Natural killer cell (primary cell): ENCODE measurements around the gene ADD1. TPM values are rescaled to one million over a fixed set of nuclear protein-coding genes. Genes with fewer than 3 reads are reported as not detected.

Experiments used
- ATAC-seq, 3 donors: fragments of 150-1000 bp in 2 of 3; fragments of 200-7000 bp in 1 of 3; cut with Tn5 transposase; 1 replicate in 1 of 3; 2 replicates in 2 of 3; pipeline ENCODE4 v1.10.0; 2021; ENCODE audit warnings: mild to moderate bottlenecking in 2 of 3, moderate library complexity in 2 of 3
- DNase-seq, 2 donors: peaks; one replicate each; pipeline versions ENCODE4 v3.0.0 to v3.0.0-alpha.2; 2013 to 2021; ENCODE audit warnings: mixed read lengths in 1 of 2
- H3K27ac ChIP-seq: one replicate; pipeline ENCODE4 v1.5.1; 2013; ENCODE audit warnings: mild to moderate bottlenecking, low read length
- H3K27me3 ChIP-seq: one replicate; pipeline ENCODE4 v1.6.1; 2013; ENCODE audit warnings: low read length; ENCODE audit not compliant: control insufficient read depth, insufficient read depth
- H3K36me3 ChIP-seq: one replicate; pipeline ENCODE4 v1.6.1; 2013; ENCODE audit warnings: low read length; ENCODE audit not compliant: control insufficient read depth, insufficient read depth
- H3K4me1 ChIP-seq: one replicate; pipeline ENCODE4 v1.6.1; 2013; ENCODE audit warnings: low read length; ENCODE audit not compliant: control insufficient read depth, insufficient read depth
- H3K4me3 ChIP-seq: one replicate; pipeline ENCODE4 v1.5.1; 2013; ENCODE audit warnings: low read length
- H3K9me3 ChIP-seq: one replicate; pipeline ENCODE4 v1.6.1; 2013; ENCODE audit warnings: low read length; ENCODE audit not compliant: control insufficient read depth, insufficient read depth
- H3K27ac Mint-ChIP-seq, 2 donors: one replicate each; pipeline ENCODE4 v1.8.0; 2022; ENCODE audit warnings: mild to moderate bottlenecking in 2 of 2, mixed read lengths in 2 of 2, moderate library complexity in 1 of 2
- H3K27me3 Mint-ChIP-seq, 2 donors: one replicate each; pipeline ENCODE4 v1.8.0; 2022; ENCODE audit warnings: low read depth in 2 of 2, mixed read lengths in 2 of 2
- H3K36me3 Mint-ChIP-seq: one replicate; pipeline ENCODE4 v1.8.0; 2022; ENCODE audit warnings: mixed read lengths
- H3K4me1 Mint-ChIP-seq, 2 donors: one replicate each; pipeline ENCODE4 v1.8.0; 2022; ENCODE audit warnings: mixed read lengths in 2 of 2
- H3K4me3 Mint-ChIP-seq: one replicate; pipeline ENCODE4 v1.8.0; 2022; ENCODE audit warnings: mild to moderate bottlenecking, moderate library complexity, mixed read lengths
- H3K9me3 Mint-ChIP-seq, 2 donors: one replicate each; pipeline ENCODE4 v1.8.0; 2022; ENCODE audit warnings: mixed read lengths in 2 of 2
- WGBS: methylation state at CpG from one replicate; pipeline ENCODE4 v1.1.7; 2013; ENCODE audit warnings: missing lambda C conversion rate; ENCODE audit not compliant: insufficient coverage; 5-methylcytosine and 5-hydroxymethylcytosine counted together
- intact Hi-C: fragments of 100-400 bp; cut with micrococcal nuclease; formaldehyde crosslinking; loops from one replicate; pipeline ENCODE4 v1.14.2; 2022
- total RNA-seq, 4 donors: library from RNA; stranded (reverse); fragments of 120-200 nt in 1 of 4; gene quantifications; one replicate each; pipeline versions ENCODE4 v1.2.3 to v1.2.4, GENCODE V29; 2013 to 2022
- TF ChIP-seq, protein P1 (sequence below): fragments of 200-600 bp; IDR thresholded peaks from one replicate; pipeline ENCODE4 v1.8.0; 2022; ENCODE audit warnings: antibody characterized with exemption

The ADD1 gene
- total RNA-seq, 3 donors from 2014 or later (not counting 1 experiment from before 2014, with no cell fraction given): 383 to 465 (median 452) TPM

DNA sequence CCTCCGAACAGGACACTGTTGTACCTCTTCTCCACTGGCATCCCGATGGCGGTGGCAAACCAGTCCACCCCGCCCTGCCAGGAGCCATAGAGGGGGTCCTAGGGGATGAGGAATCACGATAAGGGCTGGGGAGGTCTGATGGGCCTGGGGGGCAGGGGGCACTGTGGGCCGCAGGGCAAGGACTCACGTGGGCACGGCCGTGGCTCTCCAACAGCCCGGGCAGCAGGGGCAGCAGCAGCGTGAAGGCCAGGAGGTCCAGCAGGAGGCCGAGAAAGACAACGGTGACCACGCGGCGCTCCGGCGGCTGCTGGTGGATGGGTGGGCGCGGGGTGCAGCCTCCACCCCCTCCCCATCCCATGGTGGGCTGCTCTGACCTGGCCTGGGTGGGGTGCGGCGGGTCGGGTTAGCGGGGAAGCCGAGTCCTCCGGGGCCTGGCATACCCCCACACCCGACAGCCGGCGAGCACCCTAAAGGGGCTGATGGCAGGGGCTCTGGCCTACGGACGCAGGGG is 90.0 kb downstream of the ADD1 start:
- intact Hi-C loops: loop anchor here (2.0 to 10.0 kb wide), 4 partner anchors 29 to 169 kb away; partner anchors contain the start of genes GRK4 and NOP14
- peak overlapping the region; percentile 72 for H3K27ac ChIP-seq
- Mint-ChIP-seq H3K9me3 (no peaks in the 10 kb centered on the region), H3K36me3 (no peaks in the 10 kb centered on the region), H3K27ac (peak overlapping the region; percentile 85 to 92), H3K4me3 (peak overlapping the region; percentile 86), H3K27me3 (no peaks in the 10 kb centered on the region), H3K4me1 (peaks cover 33 to 40% of the 10 kb centered on the region in 2 donors)
- WGBS: 36% methylated on average over 28 of the region's 31 CpGs
- DNase-seq (no peak), ATAC-seq (no peak)
- peaks cover 60% of the 10 kb centered on the region for H3K4me1 ChIP-seq
- peak overlapping the region; percentile 51 for H3K4me3 ChIP-seq
- H3K27me3 ChIP-seq: no peaks in the 10 kb centered on the region
- TF ChIP-seq, protein P1, sequence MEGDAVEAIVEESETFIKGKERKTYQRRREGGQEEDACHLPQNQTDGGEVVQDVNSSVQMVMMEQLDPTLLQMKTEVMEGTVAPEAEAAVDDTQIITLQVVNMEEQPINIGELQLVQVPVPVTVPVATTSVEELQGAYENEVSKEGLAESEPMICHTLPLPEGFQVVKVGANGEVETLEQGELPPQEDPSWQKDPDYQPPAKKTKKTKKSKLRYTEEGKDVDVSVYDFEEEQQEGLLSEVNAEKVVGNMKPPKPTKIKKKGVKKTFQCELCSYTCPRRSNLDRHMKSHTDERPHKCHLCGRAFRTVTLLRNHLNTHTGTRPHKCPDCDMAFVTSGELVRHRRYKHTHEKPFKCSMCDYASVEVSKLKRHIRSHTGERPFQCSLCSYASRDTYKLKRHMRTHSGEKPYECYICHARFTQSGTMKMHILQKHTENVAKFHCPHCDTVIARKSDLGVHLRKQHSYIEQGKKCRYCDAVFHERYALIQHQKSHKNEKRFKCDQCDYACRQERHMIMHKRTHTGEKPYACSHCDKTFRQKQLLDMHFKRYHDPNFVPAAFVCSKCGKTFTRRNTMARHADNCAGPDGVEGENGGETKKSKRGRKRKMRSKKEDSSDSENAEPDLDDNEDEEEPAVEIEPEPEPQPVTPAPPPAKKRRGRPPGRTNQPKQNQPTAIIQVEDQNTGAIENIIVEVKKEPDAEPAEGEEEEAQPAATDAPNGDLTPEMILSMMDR: no peak
- H3K36me3 ChIP-seq: peaks cover 35% of the 10 kb centered on the region
- H3K9me3 ChIP-seq: no peaks in the 10 kb centered on the region

DNA sequence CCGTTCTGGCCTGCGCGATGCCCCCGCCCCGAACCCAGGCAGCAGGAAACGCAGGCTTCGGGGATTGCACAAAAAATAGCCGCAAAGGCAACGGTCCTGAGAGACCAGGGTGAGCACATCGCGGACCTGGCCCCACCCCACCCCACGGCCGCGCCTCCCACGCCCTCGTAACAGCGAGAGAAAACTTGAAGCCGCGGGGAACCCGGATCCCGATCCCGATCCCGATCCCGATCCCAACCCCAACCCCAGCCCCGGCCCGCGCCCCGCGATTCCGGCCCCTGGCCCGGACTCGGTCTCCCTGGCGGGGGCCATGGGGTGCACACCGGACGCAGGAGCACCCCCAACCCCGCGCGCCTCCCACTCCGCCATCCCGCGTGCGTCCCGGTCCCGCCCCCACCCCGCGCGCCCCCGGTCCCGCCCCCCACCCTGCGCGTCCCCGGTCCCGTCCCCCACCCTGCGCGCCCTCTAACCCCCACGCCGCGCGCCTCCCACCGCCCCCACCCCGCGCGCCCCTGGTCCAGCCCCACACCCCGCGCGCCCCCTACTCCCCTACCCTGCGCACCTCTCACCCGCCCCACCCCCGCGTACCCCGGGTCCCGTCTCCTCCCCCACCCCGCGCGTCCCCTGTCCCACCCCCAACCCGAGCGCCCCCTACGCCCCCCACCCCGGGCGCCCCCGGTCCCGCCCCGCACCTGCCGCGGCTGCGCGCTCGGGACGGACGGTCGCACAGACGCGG is 90.6 kb downstream of the ADD1 start:
- peak; percentile 14 to 40 (median 24) for ATAC-seq
- H3K9me3 ChIP-seq: no peaks in the 10 kb centered on the region
- H3K27me3 Mint-ChIP-seq: no peaks in the 10 kb centered on the region
- H3K4me3 ChIP-seq: peak overlapping the region; percentile 51
- H3K4me1 Mint-ChIP-seq: peaks cover 39 to 44% of the 10 kb centered on the region in 2 donors
- WGBS: under 1% methylated on average over 56 of the region's 93 CpGs
- peaks cover 35% of the 10 kb centered on the region for H3K36me3 ChIP-seq
- peak; percentile 37 to 74 for DNase-seq
- H3K4me1 ChIP-seq: peaks cover 60% of the 10 kb centered on the region
- no peaks in the 10 kb centered on the region for H3K9me3 Mint-ChIP-seq
- H3K27me3 ChIP-seq: no peaks in the 10 kb centered on the region
- intact Hi-C loops: loop anchor here (2.0 to 10.0 kb wide), 4 partner anchors 29 to 169 kb away; partner anchors contain the start of genes GRK4 and NOP14
- TF ChIP-seq, protein P1: no peak
- H3K36me3 Mint-ChIP-seq: no peaks in the 10 kb centered on the region
- H3K4me3 Mint-ChIP-seq: peak overlapping the region; percentile 78
- peak overlapping the region; percentile 72 for H3K27ac ChIP-seq
- H3K27ac Mint-ChIP-seq: peak overlapping the region; percentile 71 to 92

DNA sequence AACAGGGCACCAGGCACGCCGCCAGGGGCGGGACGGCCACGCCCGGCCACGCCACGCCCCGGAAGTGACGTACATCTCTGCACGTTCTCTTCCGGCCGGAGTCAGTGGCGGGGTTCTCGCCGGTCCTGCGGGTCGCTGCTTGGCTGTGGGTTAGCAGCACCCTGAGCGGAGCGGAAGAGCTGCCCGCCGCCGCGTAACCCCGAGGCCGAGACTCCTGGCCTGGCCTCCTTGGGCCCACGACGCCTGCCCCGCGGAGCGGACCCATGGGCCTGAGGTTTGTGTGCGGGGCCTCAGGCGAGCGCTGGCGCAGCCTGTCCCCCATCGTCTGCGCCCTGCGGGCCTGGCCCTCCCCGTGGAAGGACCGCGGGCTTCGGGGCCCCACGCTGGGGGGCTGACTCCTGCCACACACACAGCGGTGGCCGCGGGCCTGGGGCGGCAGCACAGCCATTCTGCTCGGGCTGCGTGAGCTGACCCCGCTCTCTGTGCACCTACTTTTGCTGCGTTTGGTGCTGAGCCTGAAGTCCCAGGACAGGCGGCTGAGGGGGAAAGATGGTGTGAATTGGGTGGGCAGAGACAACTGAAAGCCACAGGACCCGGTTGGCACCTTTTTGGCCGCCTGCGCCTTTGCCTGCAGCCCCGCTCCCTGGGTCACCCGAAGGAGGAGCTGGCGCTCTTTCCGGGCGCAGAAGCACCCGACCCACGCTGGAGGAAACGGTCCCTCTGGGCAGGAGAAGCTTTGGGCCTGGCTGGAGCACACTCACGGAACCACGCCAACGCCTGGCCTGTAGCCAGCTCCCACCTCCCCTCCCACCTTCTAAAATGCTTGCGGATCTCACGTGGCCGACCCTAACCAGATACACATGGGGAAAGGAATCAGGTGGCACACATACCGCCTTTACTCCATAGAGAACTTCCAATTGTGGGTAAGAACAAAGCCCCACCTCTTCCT is 91.4 kb downstream of the ADD1 start:
- peak overlapping the region; percentile 65 for H3K27ac ChIP-seq
- H3K36me3 ChIP-seq: peaks cover 39% of the 10 kb centered on the region
- H3K4me1 ChIP-seq: peaks cover 60% of the 10 kb centered on the region
- H3K27ac Mint-ChIP-seq: peak overlapping the region; percentile 71 to 83
- no peaks in the 10 kb centered on the region for H3K27me3 Mint-ChIP-seq
- ATAC-seq (peak; percentile 78 to 86 (median 83)), DNase-seq (peak; percentile 98)
- peak overlapping the region; percentile 78 for H3K4me3 Mint-ChIP-seq
- no peaks in the 10 kb centered on the region for H3K36me3 Mint-ChIP-seq
- intact Hi-C loops: loop anchor here (2.0 to 10.0 kb wide), 4 partner anchors 28 to 170 kb away; partner anchors contain the start of genes GRK4 and NOP14
- H3K27me3 ChIP-seq: no peaks in the 10 kb centered on the region
- peak overlapping the region; percentile 55 for H3K4me3 ChIP-seq
- peaks cover 39 to 44% of the 10 kb centered on the region in 2 donors for H3K4me1 Mint-ChIP-seq
- TF ChIP-seq, protein P1: no peak
- no peaks in the 10 kb centered on the region for H3K9me3 ChIP-seq
- under 1% methylated on average over 70 of the region's 70 CpGs for WGBS
- no peaks in the 10 kb centered on the region for H3K9me3 Mint-ChIP-seq
